ENCODE measurements around the gene GGT1.
"Not testable (repeated sequence)": the region's sequence is repeated elsewhere in the genome, so short reads cannot be mapped to it uniquely, and the experiment has no call there.

The GGT1 gene

GRCh38 chr22:24642307-24642706, 39.3 kb downstream of the GGT1 start:
- DNase-seq (ENCODE audit: low spot score): not testable (repeated sequence)

DNA sequence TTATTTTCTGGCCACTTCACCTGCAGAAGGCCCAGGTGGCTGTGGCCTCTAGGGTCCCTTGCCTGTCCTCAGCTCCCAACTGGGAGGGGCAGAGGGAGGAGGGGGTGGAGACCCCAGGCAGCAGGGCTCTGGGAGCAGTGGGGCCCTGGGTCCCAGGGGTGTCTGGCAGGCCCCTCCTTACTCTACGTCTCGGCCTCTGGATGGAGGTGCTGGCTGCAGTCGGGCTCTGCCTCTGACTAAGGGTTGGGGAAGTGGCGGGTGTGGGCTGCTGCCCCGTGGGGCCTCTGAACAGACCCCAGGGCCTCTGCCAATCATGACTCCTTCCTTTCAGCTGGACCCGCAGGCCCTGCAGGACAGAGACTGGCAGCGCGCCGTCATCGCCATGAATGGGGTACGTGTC, 41.4 kb downstream of the GGT1 start:
- DNase-seq (ENCODE audit: low spot score): not testable (repeated sequence)

DNA sequence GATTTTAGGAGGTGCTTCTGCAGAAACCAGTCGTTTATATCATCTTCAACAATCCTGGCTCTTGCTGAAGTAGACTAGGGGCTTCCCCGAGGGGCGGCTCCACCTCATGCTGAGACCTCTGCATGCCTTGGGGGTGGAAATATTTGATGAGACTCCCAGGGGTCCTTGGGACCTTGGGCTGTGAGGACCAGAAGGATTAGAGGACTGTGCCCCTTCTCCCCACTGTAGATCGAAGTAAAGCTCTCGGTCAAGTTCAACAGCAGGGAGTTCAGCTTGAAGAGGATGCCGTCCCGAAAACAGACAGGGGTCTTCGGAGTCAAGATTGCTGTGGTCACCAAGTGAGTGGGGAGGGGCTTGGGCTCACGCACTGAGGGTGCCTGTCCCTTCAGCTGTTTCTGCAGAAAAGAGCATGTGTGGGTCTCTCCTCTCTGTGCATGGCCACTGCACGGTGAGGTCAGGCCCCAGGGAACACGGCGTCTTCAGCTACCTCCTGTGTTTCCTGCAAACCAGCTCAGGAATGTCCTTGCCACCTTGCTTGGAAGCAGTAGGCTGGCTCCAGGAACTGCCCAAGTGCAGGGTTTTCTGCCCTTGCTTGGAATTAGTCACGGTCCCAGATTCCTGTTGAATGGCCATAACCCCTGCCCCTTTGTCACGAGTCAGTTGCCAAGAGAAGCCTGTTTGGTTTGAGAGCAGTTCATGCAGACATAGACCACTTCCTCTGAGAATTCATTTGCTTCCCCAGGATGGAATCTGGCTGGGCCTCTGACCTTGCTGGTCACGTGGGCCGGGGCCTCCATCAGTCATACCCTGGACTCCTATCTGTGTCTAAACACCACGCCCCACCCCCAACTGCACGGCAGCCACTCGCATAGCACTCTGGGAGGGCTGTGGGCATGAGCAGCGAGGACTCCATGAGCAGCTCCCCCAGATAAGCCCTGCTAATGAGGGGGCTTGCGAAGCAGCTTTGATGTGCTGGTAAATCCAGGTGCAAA, 42.7 kb downstream of the GGT1 start:
- DNase-seq (ENCODE audit: low spot score): not testable (repeated sequence)

- not testable (repeated sequence) for DNase-seq (ENCODE audit: low spot score)
Observed at GRCh38 chr22:24646756-24647155, 43.8 kb downstream of the GGT1 start.

DNA sequence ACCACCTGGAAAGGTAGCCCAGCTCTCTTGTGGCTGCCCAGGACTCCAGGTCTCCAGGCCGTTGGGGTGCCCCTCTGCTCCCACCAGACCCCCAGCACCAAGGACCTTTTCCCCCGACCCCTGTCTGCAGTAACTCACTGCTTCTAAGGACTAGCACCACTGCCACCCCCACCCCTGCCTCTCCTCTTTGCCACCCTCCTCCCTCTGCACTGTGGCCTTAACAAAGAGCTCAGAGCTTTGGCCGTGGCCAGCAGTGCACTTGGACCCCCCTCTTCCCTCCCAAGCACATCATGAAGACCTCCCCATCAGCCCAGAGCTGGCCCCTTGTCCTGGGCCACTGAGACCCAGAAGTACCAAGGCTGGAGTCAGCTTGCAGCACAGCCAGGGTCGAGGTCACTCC, 46.4 kb downstream of the GGT1 start:
- not testable (repeated sequence) for DNase-seq (ENCODE audit: low spot score)

DNA sequence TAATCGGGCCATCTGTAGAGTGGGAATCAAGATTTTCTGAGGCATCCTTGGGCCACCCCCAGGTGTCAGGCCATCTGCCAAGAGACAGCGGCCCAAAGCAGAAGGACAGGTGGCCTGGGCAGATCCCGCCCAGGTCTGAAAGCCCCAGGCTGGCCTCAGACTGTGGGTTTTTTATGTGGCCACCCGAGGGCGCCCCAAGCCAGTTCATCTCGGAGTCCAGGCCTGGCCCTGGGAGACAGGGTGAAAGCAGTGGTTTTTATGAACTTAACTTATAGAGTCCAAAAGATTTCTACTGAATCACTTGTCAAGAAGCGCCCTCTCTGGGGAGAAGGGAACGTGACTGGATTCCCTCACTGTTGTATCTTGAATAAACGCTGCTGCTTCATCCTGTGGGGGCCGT, 47.9 kb downstream of the GGT1 start:
- DNase-seq (ENCODE audit: low spot score): not testable (repeated sequence)

- DNase-seq (ENCODE audit: low spot score): not testable (repeated sequence)
Observed at GRCh38 chr22:24665395-24665794, 62.4 kb downstream of the GGT1 start.

GRCh38 chr22:24667904-24668303, 64.9 kb downstream of the GGT1 start:
- not testable (repeated sequence) for DNase-seq (ENCODE audit: low spot score)

- not testable (repeated sequence) for DNase-seq (ENCODE audit: low spot score)
Observed at GRCh38 chr22:24672532-24672931, 69.5 kb downstream of the GGT1 start.
